Measurements from ENCODE around the gene NEK3.
"Not testable (repeated sequence)": the region's sequence is repeated elsewhere in the genome, so short reads cannot be mapped to it uniquely, and the experiment has no call there.

The NEK3 gene

GRCh38 chr13:52118095-52118494, 41.3 kb downstream of the NEK3 start:
- no peak for DNase-seq (ENCODE audit: low read depth in 2 of 2)

DNA sequence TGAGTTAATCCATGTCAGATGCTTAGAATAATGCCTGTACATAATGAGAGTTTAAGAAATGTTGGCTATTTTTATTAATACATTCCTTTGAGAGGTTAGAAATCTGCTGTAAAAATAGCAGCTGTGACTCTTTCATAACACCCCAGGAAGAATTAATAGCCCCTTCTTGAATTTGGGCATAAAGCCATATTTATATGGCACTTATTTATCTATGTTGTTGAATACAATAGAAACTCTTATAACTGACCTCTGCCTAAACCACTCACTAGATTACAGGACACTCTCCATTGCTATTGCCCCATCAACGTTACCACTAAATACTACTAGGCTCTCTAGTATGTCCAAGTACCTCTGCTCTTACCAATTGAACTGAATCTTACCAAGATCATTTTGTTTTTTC, 46.8 kb downstream of the NEK3 start:
- DNase-seq (ENCODE audit: low read depth in 2 of 2): no peak

GRCh38 chr13:52109116-52109670, 50.2 kb downstream of the NEK3 start:
- DNase-seq (ENCODE audit: low read depth in 2 of 2): no peak

DNA sequence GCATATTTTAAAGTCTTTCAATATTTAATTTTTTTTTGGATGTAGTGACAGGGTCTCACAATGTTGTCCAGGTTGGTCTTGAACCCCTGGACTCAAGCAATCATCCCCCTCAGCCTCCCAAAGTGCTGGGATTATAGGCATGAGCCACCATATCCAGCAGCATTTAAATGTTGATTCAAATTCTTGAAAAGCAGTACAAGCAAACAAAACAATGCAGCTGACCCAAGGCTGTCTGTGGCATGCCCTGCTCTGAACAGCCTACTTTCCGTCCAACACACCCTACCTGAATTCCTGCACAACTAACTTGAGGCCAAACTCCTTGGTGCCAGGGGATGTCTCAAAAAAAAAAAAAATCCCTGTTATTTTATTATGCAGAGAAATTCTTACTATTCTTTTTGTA, 53.6 kb downstream of the NEK3 start:
- DNase-seq (ENCODE audit: low read depth in 2 of 2): no peak

GRCh38 chr13:52104624-52105023, 54.8 kb downstream of the NEK3 start:
- no peak for DNase-seq (ENCODE audit: low read depth in 2 of 2)

- DNase-seq (ENCODE audit: low read depth in 2 of 2): no peak
Measured at GRCh38 chr13:52103386-52103785, 56.0 kb downstream of the NEK3 start.

GRCh38 chr13:52102423-52102822, 57.0 kb downstream of the NEK3 start:
- not testable (repeated sequence) for DNase-seq (ENCODE audit: low read depth in 2 of 2)

- no peak for DNase-seq (ENCODE audit: low read depth in 2 of 2)
Measured at GRCh38 chr13:52097197-52097596, 62.2 kb downstream of the NEK3 start.

GRCh38 chr13:52096748-52097147, 62.6 kb downstream of the NEK3 start:
- no peak for DNase-seq (ENCODE audit: low read depth in 2 of 2)

- no peak for DNase-seq (ENCODE audit: low read depth in 2 of 2)
Measured at GRCh38 chr13:52096062-52096461, 63.3 kb downstream of the NEK3 start.

DNA sequence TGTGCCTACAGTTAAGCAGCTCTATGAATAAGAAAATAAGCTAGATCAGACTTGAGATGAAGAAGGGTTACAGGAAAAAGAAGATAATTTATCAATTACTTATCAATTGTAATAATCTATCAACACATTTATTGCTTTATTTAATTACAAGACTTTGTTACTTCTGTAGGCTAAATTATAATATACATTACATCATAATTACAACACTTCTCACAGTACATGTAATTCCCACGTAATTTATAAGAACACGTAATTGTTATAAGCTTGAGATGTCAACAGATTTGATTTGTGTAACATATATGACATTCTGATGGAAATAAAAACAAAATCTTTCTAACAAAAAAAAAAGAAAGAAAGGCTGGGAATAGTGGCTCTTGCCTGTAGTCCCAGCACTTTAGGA, 67.3 kb downstream of the NEK3 start:
- no peak for DNase-seq (ENCODE audit: low read depth in 2 of 2)

- DNase-seq (ENCODE audit: low read depth in 2 of 2): no peak
Measured at GRCh38 chr13:52091473-52091872, 67.9 kb downstream of the NEK3 start.

- DNase-seq (ENCODE audit: low read depth in 2 of 2): no peak
Measured at GRCh38 chr13:52085421-52085820, 74.0 kb downstream of the NEK3 start.

- DNase-seq (ENCODE audit: low read depth in 2 of 2): not testable (repeated sequence)
Measured at GRCh38 chr13:52084981-52085380, 74.4 kb downstream of the NEK3 start.
